Measurements from ENCODE around the gene AGBL4. TPM values are rescaled to one million over a fixed set of nuclear protein-coding genes. Genes with fewer than 3 reads are reported as not detected.

The AGBL4 gene
- total and polyA plus RNA-seq, 2 experiments from 2014 or later = not detected

DNA sequence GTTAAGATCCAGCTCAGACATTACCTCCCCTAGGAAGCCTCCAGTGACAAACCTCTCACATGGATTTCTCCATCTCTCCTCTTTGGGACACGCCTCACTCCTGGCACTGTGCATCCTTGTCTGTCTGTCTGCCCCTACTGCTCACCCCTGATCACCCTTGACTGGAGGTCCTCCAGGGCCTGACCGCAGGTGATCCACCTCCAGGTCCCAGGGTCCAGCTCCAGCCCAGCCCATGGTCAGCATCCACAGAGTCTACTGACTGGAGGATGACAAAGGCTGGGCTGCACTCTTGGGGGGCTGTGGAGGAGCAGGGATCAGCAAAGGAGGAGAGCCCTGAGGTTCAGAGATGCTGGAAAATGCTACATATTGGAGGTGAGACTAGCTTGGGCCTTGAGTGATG is 1312.8 kb downstream of the AGBL4 start:
- TF ChIP-seq EZH2phosphoT487 (IDR thresholded peaks at IDR 0.05; ENCODE audit: insufficient read depth, low read depth) (no peak), EZH2 (IDR thresholded peaks at IDR 0.05; ENCODE audit: insufficient read depth, poor library complexity, severe bottlenecking) (no peak)
- no peaks in the 10 kb centered on the region for H3K9me2 ChIP-seq (ENCODE audit: insufficient read depth)
- no peaks in the 10 kb centered on the region for H3K27me3 ChIP-seq (replicated peaks; ENCODE audit: insufficient read depth)
- no peak overlapping the region for H3K4me3 ChIP-seq
- no peak for DNase-seq
- no peak overlapping the region for H3K27ac ChIP-seq
- H3K9me3 ChIP-seq (ENCODE audit: low read depth) = no peaks in the 10 kb centered on the region
- H3K4me1 ChIP-seq (ENCODE audit: insufficient read depth) = no peaks in the 10 kb centered on the region
- H3K79me2 ChIP-seq (ENCODE audit: insufficient read depth) = no peaks in the 10 kb centered on the region
- WGBS, 2 experiments (ENCODE audit: low coverage in 1 of 2, low lambda C conversion rate in 2 of 2, missing lambda C conversion rate in 2 of 2) = 48 to 58% methylated on average over 2 of the region's 2 CpGs
- H4K20me1 ChIP-seq (ENCODE audit: insufficient read depth) = no peaks in the 10 kb centered on the region
- H3K4me2 ChIP-seq (ENCODE audit: unreplicated experiment) = no peak overlapping the region
- H3K36me3 ChIP-seq (ENCODE audit: low read depth) = no peaks in the 10 kb centered on the region
- H2AFZ ChIP-seq = no peak overlapping the region
- H3F3A ChIP-seq (ENCODE audit: insufficient read depth) = no peaks in the 10 kb centered on the region
- in situ Hi-C loops (cut with MboI) = no loop called here
- no peak overlapping the region for H3K9ac ChIP-seq

DNA sequence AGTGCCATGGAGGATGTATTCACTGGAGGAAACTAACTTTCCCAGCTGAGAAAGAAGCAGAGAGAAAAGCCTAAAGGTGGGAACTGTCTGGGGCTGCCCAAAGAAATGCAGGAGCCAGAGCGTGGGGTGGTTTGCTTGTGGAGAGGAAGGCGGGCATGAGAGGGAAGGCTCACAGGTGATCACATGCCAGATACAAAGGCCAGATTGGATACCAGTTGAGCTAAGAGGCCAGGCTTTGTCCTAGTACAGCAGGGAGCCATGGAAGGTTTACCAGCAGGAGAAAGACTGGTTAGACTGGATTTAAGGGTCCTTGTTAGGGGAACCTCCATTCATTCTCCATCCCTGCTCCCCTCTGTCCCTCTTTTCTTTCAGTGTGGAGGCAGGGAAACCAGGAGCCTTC is 1313.4 kb downstream of the AGBL4 start:
- no peak overlapping the region for H3K27ac ChIP-seq
- no peaks in the 10 kb centered on the region for H3K9me2 ChIP-seq (ENCODE audit: insufficient read depth)
- no peak for TF ChIP-seq EZH2 (IDR thresholded peaks at IDR 0.05; ENCODE audit: insufficient read depth, poor library complexity, severe bottlenecking)
- TF ChIP-seq EZH2phosphoT487 (IDR thresholded peaks at IDR 0.05; ENCODE audit: insufficient read depth, low read depth) = no peak
- H2AFZ ChIP-seq = no peak overlapping the region
- 53 to 55% methylated on average over 2 of the region's 2 CpGs for WGBS, 2 experiments (ENCODE audit: low coverage in 1 of 2, low lambda C conversion rate in 2 of 2, missing lambda C conversion rate in 2 of 2)
- H3K4me3 ChIP-seq = no peak overlapping the region
- in situ Hi-C loops (cut with MboI) = no loop called here
- no peaks in the 10 kb centered on the region for H3K4me1 ChIP-seq (ENCODE audit: insufficient read depth)
- H3K9ac ChIP-seq = no peak overlapping the region
- no peaks in the 10 kb centered on the region for H3K36me3 ChIP-seq (ENCODE audit: low read depth)
- H3K27me3 ChIP-seq (replicated peaks; ENCODE audit: insufficient read depth) = no peaks in the 10 kb centered on the region
- no peaks in the 10 kb centered on the region for H3F3A ChIP-seq (ENCODE audit: insufficient read depth)
- no peak overlapping the region for H3K4me2 ChIP-seq (ENCODE audit: unreplicated experiment)
- no peak for DNase-seq
- H3K79me2 ChIP-seq (ENCODE audit: insufficient read depth) = no peaks in the 10 kb centered on the region
- no peaks in the 10 kb centered on the region for H4K20me1 ChIP-seq (ENCODE audit: insufficient read depth)
- no peaks in the 10 kb centered on the region for H3K9me3 ChIP-seq (ENCODE audit: low read depth)

DNA sequence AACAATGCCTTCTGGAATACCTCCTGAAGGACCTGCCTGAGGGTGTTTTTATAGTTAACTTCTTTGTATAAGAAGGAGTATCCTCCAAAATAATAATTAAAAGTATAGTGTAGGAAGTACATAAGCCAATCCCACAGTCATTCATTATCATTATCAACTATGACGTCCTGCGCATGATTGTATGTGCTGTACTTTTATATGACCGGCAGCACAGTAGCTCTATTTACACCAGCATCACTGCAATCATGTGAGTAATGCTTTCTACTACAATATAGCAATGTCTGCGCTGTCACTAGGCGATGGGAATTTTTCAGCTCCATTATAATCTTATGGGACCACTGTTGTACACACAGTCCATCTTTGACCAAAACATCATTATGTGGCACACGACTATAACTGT is 1319.0 kb downstream of the AGBL4 start:
- Histone ChIP-seq H3K79me2 (ENCODE audit: insufficient read depth) (no peaks in the 10 kb centered on the region), H3K4me1 (ENCODE audit: insufficient read depth) (no peaks in the 10 kb centered on the region), H3K9me3 (ENCODE audit: low read depth) (no peaks in the 10 kb centered on the region), H4K20me1 (ENCODE audit: insufficient read depth) (no peaks in the 10 kb centered on the region), H3F3A (ENCODE audit: insufficient read depth) (no peaks in the 10 kb centered on the region), H3K36me3 (ENCODE audit: low read depth) (no peaks in the 10 kb centered on the region), H2AFZ (no peak overlapping the region), H3K27ac (no peak overlapping the region), H3K4me2 (ENCODE audit: unreplicated experiment) (no peak overlapping the region), H3K27me3 (replicated peaks; ENCODE audit: insufficient read depth) (no peaks in the 10 kb centered on the region), H3K4me3 (no peak overlapping the region), H3K9ac (no peak overlapping the region), H3K9me2 (ENCODE audit: insufficient read depth) (no peaks in the 10 kb centered on the region)
- 75 to 83% methylated on average over 6 of the region's 6 CpGs for WGBS, 2 experiments (ENCODE audit: low coverage in 1 of 2, low lambda C conversion rate in 2 of 2, missing lambda C conversion rate in 2 of 2)
- TF ChIP-seq EZH2 (IDR thresholded peaks at IDR 0.05; ENCODE audit: insufficient read depth, poor library complexity, severe bottlenecking) = no peak
- DNase-seq = no peak
- in situ Hi-C loops (cut with MboI) = no loop called here

DNA sequence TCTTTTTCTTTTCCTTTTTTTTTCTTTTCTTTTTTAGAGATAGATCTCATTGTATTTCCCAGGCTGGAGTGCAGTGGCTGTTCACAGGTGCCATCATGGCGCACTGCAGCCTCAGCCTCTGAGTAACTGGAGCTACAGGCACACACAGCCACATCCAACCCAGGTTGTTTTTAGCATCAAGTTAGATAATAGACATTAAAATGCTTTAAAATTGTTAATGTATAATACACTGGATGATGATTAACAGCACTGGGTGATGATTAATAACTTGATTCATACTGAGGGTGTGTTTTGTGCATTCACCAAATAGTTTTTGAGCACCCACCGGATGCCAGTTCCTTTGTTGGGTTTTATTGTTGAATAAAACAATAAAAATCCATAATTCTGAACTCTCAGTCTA is 1322.3 kb downstream of the AGBL4 start:
- TF ChIP-seq EZH2 (IDR thresholded peaks at IDR 0.05; ENCODE audit: insufficient read depth, poor library complexity, severe bottlenecking) = no peak
- no peak for TF ChIP-seq EZH2phosphoT487 (IDR thresholded peaks at IDR 0.05; ENCODE audit: insufficient read depth, low read depth)
- in situ Hi-C loops (cut with MboI) = no loop called here
- H3K4me2 ChIP-seq (ENCODE audit: unreplicated experiment) = no peak overlapping the region
- H3K36me3 ChIP-seq (ENCODE audit: low read depth) = no peaks in the 10 kb centered on the region
- 55 to 65% methylated on average over 2 of the region's 2 CpGs for WGBS, 2 experiments (ENCODE audit: low coverage in 1 of 2, low lambda C conversion rate in 2 of 2, missing lambda C conversion rate in 2 of 2)
- H3K4me3 ChIP-seq = no peak overlapping the region
- no peaks in the 10 kb centered on the region for H3K9me2 ChIP-seq (ENCODE audit: insufficient read depth)
- no peak overlapping the region for H3K27ac ChIP-seq
- no peak overlapping the region for H3K9ac ChIP-seq
- H3K4me1 ChIP-seq (ENCODE audit: insufficient read depth) = no peaks in the 10 kb centered on the region
- DNase-seq = no peak
- H3K27me3 ChIP-seq (replicated peaks; ENCODE audit: insufficient read depth) = no peaks in the 10 kb centered on the region
- H3K79me2 ChIP-seq (ENCODE audit: insufficient read depth) = no peaks in the 10 kb centered on the region
- no peaks in the 10 kb centered on the region for H4K20me1 ChIP-seq (ENCODE audit: insufficient read depth)
- no peaks in the 10 kb centered on the region for H3K9me3 ChIP-seq (ENCODE audit: low read depth)
- no peaks in the 10 kb centered on the region for H3F3A ChIP-seq (ENCODE audit: insufficient read depth)
- H2AFZ ChIP-seq = no peak overlapping the region

DNA sequence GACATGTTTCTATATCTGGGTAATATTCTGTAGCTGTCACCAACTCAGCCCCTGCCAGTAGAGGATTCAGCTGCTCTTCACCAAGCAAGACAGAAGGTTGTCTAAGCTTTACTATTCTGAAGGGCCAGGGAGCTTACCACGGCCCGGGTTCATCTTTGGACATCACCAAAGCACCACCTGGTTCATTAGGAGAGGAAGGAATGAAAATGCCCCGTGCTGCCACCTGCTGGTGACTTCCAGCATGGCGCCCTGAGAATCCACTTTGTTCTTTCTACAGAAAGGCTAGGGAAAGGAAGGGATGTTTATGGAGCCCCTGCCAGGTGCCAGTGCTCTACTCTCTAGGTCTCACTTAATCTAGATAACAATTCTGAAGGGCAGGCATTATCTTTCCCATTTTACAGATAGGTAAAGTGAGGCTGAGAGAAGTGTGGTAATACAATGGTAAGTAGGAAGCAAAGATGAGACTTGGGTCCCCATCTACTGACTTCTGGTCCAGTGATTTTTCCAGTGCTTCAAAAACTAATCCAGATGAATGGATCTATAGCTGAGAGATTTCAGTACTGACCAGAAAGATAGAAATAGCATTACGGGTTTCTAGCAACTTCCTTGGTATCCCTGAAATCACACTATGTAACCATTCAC is 1326.6 kb downstream of the AGBL4 start:
- no peaks in the 10 kb centered on the region for H4K20me1 ChIP-seq (ENCODE audit: insufficient read depth)
- 13 to 15% methylated on average over 5 of the region's 5 CpGs for WGBS, 2 experiments (ENCODE audit: low coverage in 1 of 2, low lambda C conversion rate in 2 of 2, missing lambda C conversion rate in 2 of 2)
- no peaks in the 10 kb centered on the region for H3K4me1 ChIP-seq (ENCODE audit: insufficient read depth)
- H3K27me3 ChIP-seq (replicated peaks; ENCODE audit: insufficient read depth) = peaks cover 5% of the 10 kb centered on the region; the same call in 1 of the 2 replicates
- no peak overlapping the region for H3K27ac ChIP-seq
- peak; percentile 46 for DNase-seq
- H3K4me3 ChIP-seq = no peak overlapping the region
- no peaks in the 10 kb centered on the region for H3K36me3 ChIP-seq (ENCODE audit: low read depth)
- no peaks in the 10 kb centered on the region for H3K9me3 ChIP-seq (ENCODE audit: low read depth)
- H2AFZ ChIP-seq = no peak overlapping the region
- H3K4me2 ChIP-seq (ENCODE audit: unreplicated experiment) = no peak overlapping the region
- H3F3A ChIP-seq (ENCODE audit: insufficient read depth) = no peaks in the 10 kb centered on the region
- TF ChIP-seq EZH2 (IDR thresholded peaks at IDR 0.05; ENCODE audit: insufficient read depth, poor library complexity, severe bottlenecking) = no peak
- no peak for TF ChIP-seq EZH2phosphoT487 (IDR thresholded peaks at IDR 0.05; ENCODE audit: insufficient read depth, low read depth)
- H3K9me2 ChIP-seq (ENCODE audit: insufficient read depth) = no peaks in the 10 kb centered on the region
- H3K9ac ChIP-seq = no peak overlapping the region
- in situ Hi-C loops (cut with MboI) = no loop called here
- no peaks in the 10 kb centered on the region for H3K79me2 ChIP-seq (ENCODE audit: insufficient read depth)

All from GM23248 (cell line).